HepG2 (cell line): Measurements from ENCODE around the gene ABCB11. TPM values are rescaled to one million over a fixed set of nuclear protein-coding genes. Genes with fewer than 3 reads are reported as not detected.

Source experiments
- CHD2 ChIP-seq: IDR thresholded peaks from 2 replicates; pipeline ENCODE4 v1.6.1; 2011; ENCODE audit warnings: low read depth, low read length, improper control_type of control experiment
- FOXP4 ChIP-seq: sonication (generic); formaldehyde crosslinking; IDR thresholded peaks from 2 replicates; pipeline ENCODE4 v1.4.0; 2020; ENCODE audit warnings: missing genetic modification reagents
- HOXD1 ChIP-seq: sonication (generic); formaldehyde crosslinking; IDR thresholded peaks from 2 replicates; pipeline ENCODE4 v1.5.0; 2020; ENCODE audit warnings: missing genetic modification reagents
- JUNB ChIP-seq: sonication (generic); formaldehyde crosslinking; IDR thresholded peaks from 2 replicates; pipeline ENCODE4 v1.8.0; 2022; ENCODE audit warnings: missing genetic modification reagents, mild to moderate bottlenecking, borderline replicate concordance
- MLLT10 ChIP-seq: sonication (generic); formaldehyde crosslinking; IDR thresholded peaks from 2 replicates; pipeline ENCODE4 v1.4.0; 2020; ENCODE audit warnings: missing genetic modification reagents
- PCBP1 ChIP-seq: fragments of 200-400 bp; formaldehyde crosslinking; IDR thresholded peaks from 2 replicates; pipeline ENCODE4 v1.6.1; 2017; ENCODE audit warnings: mild to moderate bottlenecking, low read depth, low read length, borderline replicate concordance
- PRMT3 ChIP-seq: sonication (generic); formaldehyde crosslinking; IDR thresholded peaks from 2 replicates; pipeline ENCODE4 v1.8.1; 2022; ENCODE audit warnings: low read depth, mild to moderate bottlenecking, moderate library complexity, missing genetic modification reagents, borderline replicate concordance
- PRPF4 ChIP-seq: fragments of 200-400 bp; formaldehyde crosslinking; IDR thresholded peaks from 2 replicates; pipeline ENCODE4 v1.6.1; 2016; ENCODE audit warnings: low read length, low read depth; ENCODE audit not compliant: poor library complexity, severe bottlenecking
- RCOR2 ChIP-seq: IDR thresholded peaks from 2 replicates; pipeline ENCODE4 v1.6.1; 2016; ENCODE audit warnings: missing biosample characterization, missing genetic modification reagents
- SMC3 ChIP-seq: IDR thresholded peaks from 2 replicates; pipeline ENCODE4 v1.6.1; 2011; ENCODE audit warnings: low read length, improper control_type of control experiment
- SRSF9 ChIP-seq: fragments of 200-400 bp; formaldehyde crosslinking; IDR thresholded peaks from 2 replicates; pipeline ENCODE4 v1.6.1; 2018; ENCODE audit warnings: borderline replicate concordance, mild to moderate bottlenecking, low read depth, low read length; ENCODE audit not compliant: insufficient read depth, poor library complexity, severe bottlenecking
- ZBTB49 ChIP-seq: sonication (generic); formaldehyde crosslinking; IDR thresholded peaks from 2 replicates; pipeline ENCODE4 v1.4.0; 2020; ENCODE audit warnings: missing genetic modification reagents, borderline replicate concordance
- polyA plus RNA-seq, 8 experiments: library from polyadenylated mRNA; depleted of rRNA in 3 of 8; stranded (reverse) in 7 of 8; unstranded in 1 of 8; fragments of >200 nt; fragmentation: Illumina TruSeq in 4 of 8; extraction: Trizol in 4 of 8; gene quantifications; 2 replicates each; pipeline versions ENCODE4 v1.2.1 to v1.2.3, GENCODE V29; 2011 to 2016; ENCODE audit warnings: low read depth in 4 of 8, missing spikeins in 1 of 8, mixed read lengths in 1 of 8; ENCODE audit not compliant: insufficient read depth in 1 of 8
- total RNA-seq, 5 experiments: library from RNA; depleted of rRNA; stranded (reverse); fragments of >200 nt; fragmentation: Illumina TruSeq; extraction: Trizol; gene quantifications; 2 replicates each; pipeline ENCODE4 v1.2.3, GENCODE V29; 2016; ENCODE audit warnings: low read depth in 1 of 5
- TF ChIP-seq, protein P1 (sequence below): sonication (generic); formaldehyde crosslinking; IDR thresholded peaks from 2 replicates; pipeline ENCODE4 v1.5.0; 2020; ENCODE audit warnings: mild to moderate bottlenecking, missing genetic modification reagents, borderline replicate concordance
- TF ChIP-seq, protein P2 (sequence below): sonication (generic); formaldehyde crosslinking; IDR thresholded peaks from 2 replicates; pipeline ENCODE4 v1.8.1; 2023; ENCODE audit warnings: missing genetic modification reagents, inconsistent platforms, borderline replicate concordance
- TF ChIP-seq, protein P3 (sequence below): sonication (generic); formaldehyde crosslinking; IDR thresholded peaks from 2 replicates; pipeline ENCODE4 v1.8.0; 2022; ENCODE audit warnings: missing genetic modification reagents, mild to moderate bottlenecking, borderline replicate concordance
- TF ChIP-seq, protein P4 (sequence below): sonication (generic); formaldehyde crosslinking; IDR thresholded peaks from 2 replicates; pipeline ENCODE4 v1.5.0; 2020; ENCODE audit warnings: missing genetic modification reagents, mild to moderate bottlenecking, borderline replicate concordance

ABCB11 gene
- total and polyA plus RNA-seq, 2 of the 13 experiments (the other 11 are each of a cell fraction or from before 2014, with no cell fraction given) = not detected

- TF ChIP-seq ZBTB49 (no peak), JUNB (CRISPR knock-in tag) (no peak), SMC3 (no peak), PCBP1 (0 out of 2 replicates have a peak, but pooled peaks have one; percentile 34), HOXD1 (CRISPR knock-in tag) (peak; percentile 76; the same call in 1 of the 2 replicates), RCOR2 (CRISPR knock-in tag) (no peak), CHD2 (peak; percentile 95), MLLT10 (no peak), SRSF9 (no peak), PRPF4 (no peak), FOXP4 (CRISPR knock-in tag) (0 out of 2 replicates have a peak, but pooled peaks have one; percentile 5), PRMT3 (CRISPR knock-in tag) (no peak)
- TF ChIP-seq, protein P1, sequence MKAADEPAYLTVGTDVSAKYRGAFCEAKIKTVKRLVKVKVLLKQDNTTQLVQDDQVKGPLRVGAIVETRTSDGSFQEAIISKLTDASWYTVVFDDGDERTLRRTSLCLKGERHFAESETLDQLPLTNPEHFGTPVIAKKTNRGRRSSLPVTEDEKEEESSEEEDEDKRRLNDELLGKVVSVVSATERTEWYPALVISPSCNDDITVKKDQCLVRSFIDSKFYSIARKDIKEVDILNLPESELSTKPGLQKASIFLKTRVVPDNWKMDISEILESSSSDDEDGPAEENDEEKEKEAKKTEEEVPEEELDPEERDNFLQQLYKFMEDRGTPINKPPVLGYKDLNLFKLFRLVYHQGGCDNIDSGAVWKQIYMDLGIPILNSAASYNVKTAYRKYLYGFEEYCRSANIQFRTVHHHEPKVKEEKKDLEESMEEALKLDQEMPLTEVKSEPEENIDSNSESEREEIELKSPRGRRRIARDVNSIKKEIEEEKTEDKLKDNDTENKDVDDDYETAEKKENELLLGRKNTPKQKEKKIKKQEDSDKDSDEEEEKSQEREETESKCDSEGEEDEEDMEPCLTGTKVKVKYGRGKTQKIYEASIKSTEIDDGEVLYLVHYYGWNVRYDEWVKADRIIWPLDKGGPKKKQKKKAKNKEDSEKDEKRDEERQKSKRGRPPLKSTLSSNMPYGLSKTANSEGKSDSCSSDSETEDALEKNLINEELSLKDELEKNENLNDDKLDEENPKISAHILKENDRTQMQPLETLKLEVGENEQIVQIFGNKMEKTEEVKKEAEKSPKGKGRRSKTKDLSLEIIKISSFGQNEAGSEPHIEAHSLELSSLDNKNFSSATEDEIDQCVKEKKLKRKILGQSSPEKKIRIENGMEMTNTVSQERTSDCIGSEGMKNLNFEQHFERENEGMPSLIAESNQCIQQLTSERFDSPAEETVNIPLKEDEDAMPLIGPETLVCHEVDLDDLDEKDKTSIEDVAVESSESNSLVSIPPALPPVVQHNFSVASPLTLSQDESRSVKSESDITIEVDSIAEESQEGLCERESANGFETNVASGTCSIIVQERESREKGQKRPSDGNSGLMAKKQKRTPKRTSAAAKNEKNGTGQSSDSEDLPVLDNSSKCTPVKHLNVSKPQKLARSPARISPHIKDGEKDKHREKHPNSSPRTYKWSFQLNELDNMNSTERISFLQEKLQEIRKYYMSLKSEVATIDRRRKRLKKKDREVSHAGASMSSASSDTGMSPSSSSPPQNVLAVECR (CRISPR knock-in tag) = peak; percentile 98
- TF ChIP-seq, protein P2, sequence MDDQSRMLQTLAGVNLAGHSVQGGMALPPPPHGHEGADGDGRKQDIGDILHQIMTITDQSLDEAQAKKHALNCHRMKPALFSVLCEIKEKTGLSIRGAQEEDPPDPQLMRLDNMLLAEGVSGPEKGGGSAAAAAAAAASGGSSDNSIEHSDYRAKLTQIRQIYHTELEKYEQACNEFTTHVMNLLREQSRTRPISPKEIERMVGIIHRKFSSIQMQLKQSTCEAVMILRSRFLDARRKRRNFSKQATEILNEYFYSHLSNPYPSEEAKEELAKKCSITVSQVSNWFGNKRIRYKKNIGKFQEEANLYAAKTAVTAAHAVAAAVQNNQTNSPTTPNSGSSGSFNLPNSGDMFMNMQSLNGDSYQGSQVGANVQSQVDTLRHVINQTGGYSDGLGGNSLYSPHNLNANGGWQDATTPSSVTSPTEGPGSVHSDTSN = no peak
- TF ChIP-seq, protein P3, sequence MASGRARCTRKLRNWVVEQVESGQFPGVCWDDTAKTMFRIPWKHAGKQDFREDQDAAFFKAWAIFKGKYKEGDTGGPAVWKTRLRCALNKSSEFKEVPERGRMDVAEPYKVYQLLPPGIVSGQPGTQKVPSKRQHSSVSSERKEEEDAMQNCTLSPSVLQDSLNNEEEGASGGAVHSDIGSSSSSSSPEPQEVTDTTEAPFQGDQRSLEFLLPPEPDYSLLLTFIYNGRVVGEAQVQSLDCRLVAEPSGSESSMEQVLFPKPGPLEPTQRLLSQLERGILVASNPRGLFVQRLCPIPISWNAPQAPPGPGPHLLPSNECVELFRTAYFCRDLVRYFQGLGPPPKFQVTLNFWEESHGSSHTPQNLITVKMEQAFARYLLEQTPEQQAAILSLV = no peak
- TF ChIP-seq, protein P4, sequence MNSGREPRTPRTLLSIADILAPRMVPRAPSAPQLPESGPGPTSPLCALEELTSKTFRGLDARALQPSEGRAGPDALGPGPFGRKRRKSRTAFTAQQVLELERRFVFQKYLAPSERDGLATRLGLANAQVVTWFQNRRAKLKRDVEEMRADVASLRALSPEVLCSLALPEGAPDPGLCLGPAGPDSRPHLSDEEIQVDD (CRISPR knock-in tag) = no peak
These were observed 140.9 kb downstream of the ABCB11 start, which contains the start of gene SPC25 (continued) for GRCh38 chr2:168890006-168890782.
